ENCODE data around the gene CDH4.

The CDH4 gene

GRCh38 chr20:61523145-61523544, 271.1 kb downstream of the CDH4 start:
- no peak for DNase-seq

GRCh38 chr20:61524951-61525666, 273.0 kb downstream of the CDH4 start:
- DNase-seq: no peak

- no peak for DNase-seq
These were observed 273.8 kb downstream of the CDH4 start for GRCh38 chr20:61525781-61526431.

- no peak for DNase-seq
These were observed 274.8 kb downstream of the CDH4 start for GRCh38 chr20:61526907-61527306.

GRCh38 chr20:61527626-61528025, 275.6 kb downstream of the CDH4 start:
- DNase-seq: no peak

GRCh38 chr20:61528591-61528990, 276.5 kb downstream of the CDH4 start:
- no peak for DNase-seq

- DNase-seq: no peak
These were observed 277.3 kb downstream of the CDH4 start for GRCh38 chr20:61529354-61529753.

- no peak for DNase-seq
These were observed 279.7 kb downstream of the CDH4 start for GRCh38 chr20:61531553-61532345.

GRCh38 chr20:61532736-61533135, 280.7 kb downstream of the CDH4 start:
- DNase-seq: no peak

GRCh38 chr20:61533231-61533631, 281.2 kb downstream of the CDH4 start:
- no peak for DNase-seq

GRCh38 chr20:61534346-61534745, 282.3 kb downstream of the CDH4 start:
- DNase-seq: no peak

- no peak for DNase-seq
These were observed 283.0 kb downstream of the CDH4 start for GRCh38 chr20:61535091-61535490.

- no peak for DNase-seq
These were observed 283.5 kb downstream of the CDH4 start for GRCh38 chr20:61535536-61535935.

GRCh38 chr20:61535956-61536355, 283.9 kb downstream of the CDH4 start:
- DNase-seq: no peak

GRCh38 chr20:61536671-61537070, 284.6 kb downstream of the CDH4 start:
- no peak for DNase-seq

GRCh38 chr20:61537239-61538182, 285.4 kb downstream of the CDH4 start:
- DNase-seq: no peak

GRCh38 chr20:61538183-61538942, 286.3 kb downstream of the CDH4 start:
- DNase-seq: no peak

- no peak for DNase-seq
These were observed 286.8 kb downstream of the CDH4 start for GRCh38 chr20:61538943-61539265.

- DNase-seq: no peak
These were observed 287.8 kb downstream of the CDH4 start for GRCh38 chr20:61539706-61540360.

GRCh38 chr20:61541537-61541936, 289.5 kb downstream of the CDH4 start:
- DNase-seq: no peak

- no peak for DNase-seq
These were observed 291.0 kb downstream of the CDH4 start for GRCh38 chr20:61543086-61543485.
